SK-N-MC (cell line): ENCODE measurements around the gene IGFBP3.

ENCODE experiments used
- EZH2 ChIP-seq: fragments of 200-600 bp; sonication (generic); IDR thresholded peaks from one replicate; pipeline ENCODE4 v1.6.1; 2017; ENCODE audit warnings: antibody characterized with exemption
- POLR2AphosphoS5 ChIP-seq: IDR thresholded peaks from 2 replicates; pipeline ENCODE4 v1.6.1; 2012; ENCODE audit warnings: mild to moderate bottlenecking, low read depth, low read length, borderline replicate concordance

- TF ChIP-seq POLR2AphosphoS5 (no peak), EZH2 (no peak)
Observed at GRCh38 chr7:45921381-45921698, 268 bp upstream of the IGFBP3 start.
